Small intestine (tissue), 7 donors: Measurements from ENCODE around the gene RPS26. TPM values are rescaled to one million over a fixed set of nuclear protein-coding genes. Genes with fewer than 3 reads are reported as not detected.
"Not testable (repeated sequence)": the region's sequence is repeated elsewhere in the genome, so short reads cannot be mapped to it uniquely, and the experiment has no call there.

ENCODE experiments used
- DNase-seq, 2 donors: peaks; one replicate each; pipeline versions ENCODE4 v3.0.0 to v3.0.0-alpha.2; 2013
- FAIRE-seq: peaks from 2 replicates; lab custom pipeline; 2012; peaks lifted over from hg19 to GRCh38; lab: Jason Lieb, UNC
- H3K27ac ChIP-seq, 3 donors: one replicate each; pipeline ENCODE4 v1.5.1; 2013; ENCODE audit warnings: low read length in 2 of 3, mild to moderate bottlenecking in 2 of 3, control low read depth in 1 of 3, inconsistent platforms in 1 of 3, low read depth in 1 of 3, moderate library complexity in 1 of 3
- H3K27me3 ChIP-seq, 3 donors: one replicate each; pipeline ENCODE4 v1.6.1; 2013; ENCODE audit warnings: low read length in 3 of 3, inconsistent platforms in 1 of 3; ENCODE audit not compliant: control insufficient read depth in 3 of 3, insufficient read depth in 3 of 3
- H3K36me3 ChIP-seq, 3 donors: one replicate each; pipeline ENCODE4 v1.6.1; 2013; ENCODE audit warnings: low read length in 3 of 3, inconsistent platforms in 1 of 3, low read depth in 1 of 3, mild to moderate bottlenecking in 1 of 3, moderate library complexity in 1 of 3; ENCODE audit not compliant: control insufficient read depth in 3 of 3, insufficient read depth in 2 of 3
- H3K4me1 ChIP-seq, 3 donors: one replicate each; pipeline ENCODE4 v1.6.1; 2013; ENCODE audit warnings: low read length in 2 of 3, inconsistent platforms in 1 of 3, low read depth in 1 of 3, mild to moderate bottlenecking in 1 of 3, moderate library complexity in 1 of 3; ENCODE audit not compliant: control insufficient read depth in 3 of 3, insufficient read depth in 2 of 3
- H3K4me3 ChIP-seq, 3 donors: one replicate each; pipeline ENCODE4 v1.5.1; 2013; ENCODE audit warnings: low read length in 3 of 3, control low read depth in 1 of 3, inconsistent platforms in 1 of 3, low read depth in 1 of 3, mild to moderate bottlenecking in 1 of 3, moderate library complexity in 1 of 3
- H3K9me3 ChIP-seq, 2 donors: one replicate each; pipeline ENCODE4 v1.6.1; 2013; ENCODE audit warnings: low read depth in 1 of 2, low read length in 1 of 2; ENCODE audit not compliant: control insufficient read depth in 2 of 2, insufficient read depth in 1 of 2
- WGBS, 3 donors: extraction: QIAGEN DNeasy Blood & Tissue Kit; methylation state at CpG; one replicate each; pipeline ENCODE4 v1.1.7; 2013; 5-methylcytosine and 5-hydroxymethylcytosine counted together
- polyA plus RNA-seq, 4 donors: library from polyadenylated mRNA; stranded (reverse) in 3 of 4; unstranded in 1 of 4; fragments of 200-250 nt in 3 of 4; fragments of 120-200 nt in 1 of 4; gene quantifications; one replicate each; pipeline versions ENCODE4 v1.2.1 to v1.2.3, GENCODE V29; 2013
- donor health status: healthy with polysubstance abuse.
- donor health status: control.
- donor health status: control.
- donor health status: Bipolar disorder and iron deficiency.
- donor health status: healthy.

RPS26 gene
- polyA plus RNA-seq, 4 donors: 253 to 1,993 (median 1,176) TPM

- DNase-seq, H3K27ac ChIP-seq, H3K4me3 ChIP-seq, H3K9me3 ChIP-seq, H3K27me3 ChIP-seq, FAIRE-seq: not testable (repeated sequence)
- Histone ChIP-seq H3K36me3 (peaks cover 0 to 48% (median 0%) of the 10 kb centered on the region in 3 donors), H3K4me1 (peaks cover 0 to 49% (median 3%) of the 10 kb centered on the region in 3 donors)
- 70 to 81% (median 73%) methylated on average over 5 to 6 of the region's 6 CpGs for WGBS, 3 donors
Observed at GRCh38 chr12:55999522-55999921, 42.2 kb upstream of the RPS26 start.

DNA sequence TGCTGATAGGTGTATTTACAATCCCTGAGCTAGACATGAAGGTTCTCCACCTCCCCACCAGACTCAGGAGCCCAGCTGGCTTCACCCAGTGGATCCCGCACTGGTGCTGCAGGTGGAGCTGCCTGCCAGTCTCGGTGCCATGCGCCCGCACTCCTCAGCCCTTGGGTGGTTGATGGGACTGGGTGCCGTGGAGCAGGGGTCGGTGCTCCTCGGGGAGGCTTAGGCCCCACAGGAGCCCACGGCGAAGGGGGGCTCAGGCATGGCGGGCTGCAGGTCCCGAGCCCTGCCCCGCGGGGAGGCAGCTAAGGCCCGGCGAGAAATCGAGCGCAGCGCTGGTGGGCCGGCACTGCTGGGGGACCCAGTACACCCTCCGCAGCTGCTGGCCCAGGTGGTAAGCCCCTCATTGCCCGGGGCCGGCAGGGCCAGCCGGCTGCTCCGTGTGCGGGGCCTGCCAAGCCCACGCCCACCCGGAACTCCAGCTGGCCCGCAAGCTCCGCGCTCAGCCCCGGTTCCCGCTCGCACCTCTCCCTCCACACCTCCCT is 41.6 kb upstream of the RPS26 start:
- peaks cover 0 to 44% (median 3%) of the 10 kb centered on the region in 3 donors for H3K4me1 ChIP-seq
- FAIRE-seq, H3K27me3 ChIP-seq, H3K4me3 ChIP-seq, H3K27ac ChIP-seq, H3K9me3 ChIP-seq, DNase-seq: not testable (repeated sequence)
- H3K36me3 ChIP-seq: peaks cover 0 to 53% (median 0%) of the 10 kb centered on the region in 3 donors
- WGBS, 3 donors: 95 to 96% (median 96%) methylated on average over 14 to 33 of the region's 33 CpGs

DNA sequence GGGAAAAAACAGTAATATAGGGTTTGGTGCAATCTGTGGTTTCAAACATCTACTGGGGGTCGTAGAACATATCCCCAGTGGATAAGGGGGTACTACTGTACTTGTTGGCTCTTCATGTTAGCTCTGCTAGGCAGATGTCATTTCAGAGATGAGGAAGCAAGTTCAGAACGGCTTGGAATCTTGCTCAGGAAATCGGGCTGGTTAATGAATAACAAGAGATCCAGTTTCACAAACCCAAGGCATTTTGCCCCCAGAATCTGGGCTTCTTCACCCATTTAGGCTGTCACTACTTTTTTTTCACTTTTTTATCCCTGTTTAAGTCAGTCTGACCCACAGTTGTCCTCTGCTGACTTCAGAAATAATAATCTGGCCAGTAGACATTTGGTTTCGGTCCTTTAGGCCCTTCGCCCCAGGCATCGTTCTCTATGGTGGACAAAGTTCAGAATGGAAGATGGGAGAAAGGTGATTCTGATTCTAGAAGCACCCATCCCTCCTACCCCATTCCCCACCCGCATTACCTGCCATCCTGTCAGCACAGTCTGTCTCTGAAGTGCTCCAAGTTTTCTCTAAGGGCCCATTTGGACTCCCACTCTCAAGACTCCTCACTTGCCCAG is 40.1 kb upstream of the RPS26 start:
- peak; percentile 67 to 78 for DNase-seq
- H3K4me3 ChIP-seq: no peak overlapping the region
- WGBS, 3 donors: 15 to 56% (median 37%) methylated on average over 7 of the region's 7 CpGs

GRCh38 chr12:56003376-56003775 is 38.3 kb upstream of the RPS26 start:
- H3K27ac ChIP-seq, DNase-seq, H3K27me3 ChIP-seq, FAIRE-seq, H3K9me3 ChIP-seq, H3K4me3 ChIP-seq: not testable (repeated sequence)
- 66 to 77% (median 76%) methylated on average over 5 of the region's 5 CpGs for WGBS, 3 donors
- peaks cover 0 to 35% (median 3%) of the 10 kb centered on the region in 3 donors for H3K4me1 ChIP-seq
- H3K36me3 ChIP-seq: peaks cover 0 to 54% (median 0%) of the 10 kb centered on the region in 3 donors

More for the DNA sequence above, 40.1 kb upstream of the RPS26 start:
- H3K36me3 ChIP-seq: peaks cover 0 to 54% (median 0%) of the 10 kb centered on the region in 3 donors
- no peaks in the 10 kb centered on the region for H3K27me3 ChIP-seq
- H3K4me1 ChIP-seq: peaks cover 0 to 35% (median 3%) of the 10 kb centered on the region in 3 donors
- no peak for FAIRE-seq
- peak overlapping the region; percentile 8 to 77 (median 75) for H3K27ac ChIP-seq
- no peaks in the 10 kb centered on the region for H3K9me3 ChIP-seq

- H3K27me3 ChIP-seq: no peaks in the 10 kb centered on the region
- no peak overlapping the region for H3K4me3 ChIP-seq
- peaks cover 0 to 46% (median 0%) of the 10 kb centered on the region in 3 donors for H3K36me3 ChIP-seq
- WGBS, 3 donors: 92 to 95% (median 94%) methylated on average over 10 of the region's 10 CpGs
- H3K4me1 ChIP-seq: peaks cover 0 to 29% (median 3%) of the 10 kb centered on the region in 3 donors
- no peak overlapping the region for H3K27ac ChIP-seq
- FAIRE-seq (no peak), DNase-seq (no peak)
- no peaks in the 10 kb centered on the region for H3K9me3 ChIP-seq
Observed at GRCh38 chr12:56004211-56004610, 37.5 kb upstream of the RPS26 start.

- DNase-seq: peak; percentile 54 to 68
- Histone ChIP-seq H3K9me3 (no peaks in the 10 kb centered on the region), H3K4me3 (peak overlapping the region; percentile 73 to 89 (median 86)), H3K27me3 (no peaks in the 10 kb centered on the region), H3K36me3 (peaks cover 0 to 25% (median 0%) of the 10 kb centered on the region in 3 donors), H3K27ac (peak overlapping the region in 2 of 3 donors; percentile 74 to 85), H3K4me1 (peaks cover 0 to 24% (median 7%) of the 10 kb centered on the region in 3 donors)
- FAIRE-seq: no peak
- 2 to 4% (median 3%) methylated on average over 26 to 44 of the region's 44 CpGs for WGBS, 3 donors
Observed at GRCh38 chr12:56007564-56008559, 33.9 kb upstream of the RPS26 start.

DNA sequence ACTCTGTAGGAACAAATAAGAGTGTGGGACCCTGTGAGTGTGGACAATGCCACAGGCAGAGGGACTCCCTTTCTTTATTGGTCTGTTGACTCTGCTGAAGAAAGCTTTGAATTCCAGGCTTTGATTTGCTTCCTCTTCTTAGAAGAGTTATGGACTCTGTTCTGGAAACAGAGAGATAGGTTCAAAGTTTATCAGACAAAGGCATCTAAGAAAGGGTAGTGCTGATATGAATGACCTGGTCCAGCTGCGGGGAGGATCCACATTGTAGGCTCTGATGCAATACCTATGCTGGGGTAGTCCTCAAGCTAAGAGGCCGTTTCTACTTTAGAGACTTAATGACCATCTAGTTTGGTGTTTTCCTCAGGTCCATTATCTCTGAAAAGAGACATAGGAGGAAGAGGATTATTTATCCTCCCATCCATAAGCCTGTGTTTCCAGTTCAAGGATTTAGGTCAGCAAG is 31.6 kb upstream of the RPS26 start:
- H3K36me3 ChIP-seq: peaks cover 0 to 2% (median 0%) of the 10 kb centered on the region in 3 donors
- peak overlapping the region in 1 of 3 donors; percentile 17 for H3K27ac ChIP-seq
- WGBS, 3 donors: 26 to 48% (median 43%) methylated on average over 2 of the region's 2 CpGs
- H3K9me3 ChIP-seq: no peaks in the 10 kb centered on the region
- H3K4me3 ChIP-seq: no peak overlapping the region
- DNase-seq (peak in 1 of 2 donors; percentile 35), FAIRE-seq (no peak)
- H3K4me1 ChIP-seq: peaks cover 0 to 46% (median 7%) of the 10 kb centered on the region in 3 donors
- no peaks in the 10 kb centered on the region for H3K27me3 ChIP-seq
